Thoracic aorta (tissue), 2 donors: ENCODE data around the gene NFILZ. TPM values are rescaled to one million over a fixed set of nuclear protein-coding genes. Genes with fewer than 3 reads are reported as not detected.

ENCODE experiments used
- ATAC-seq: fragments of 150-250 bp; one replicate; pipeline ENCODE4 v1.8.0; 2017; ENCODE audit warnings: low read depth; ENCODE audit not compliant: insufficient number of reproducible peaks, low FRiP score
- DNase-seq: peaks from one replicate; pipeline ENCODE4 v3.0.0-alpha.2; 2020; ENCODE audit warnings: low spot score
- H3K27ac ChIP-seq, 2 donors: fragments of 200-600 bp; sonication (generic); 1 replicate in 1 of 2; 2 replicates in 1 of 2; pipeline ENCODE4 v1.5.1; 2016; ENCODE audit warnings: mild to moderate bottlenecking in 2 of 2, moderate library complexity in 2 of 2
- H3K27me3 ChIP-seq: fragments of 200-600 bp; sonication (generic); replicated peaks from 2 replicates; pipeline ENCODE4 v1.6.0; 2016; ENCODE audit warnings: mild to moderate bottlenecking; ENCODE audit not compliant: insufficient read depth
- H3K36me3 ChIP-seq: fragments of 200-600 bp; sonication (generic); one replicate; pipeline ENCODE4 v1.5.1; 2016
- H3K4me1 ChIP-seq, 2 donors: fragments of 200-600 bp; sonication (generic); 1 replicate in 1 of 2; 2 replicates in 1 of 2; pipeline versions ENCODE4 v1.5.1 to v1.6.0; 2016; ENCODE audit warnings: low read depth in 2 of 2, mild to moderate bottlenecking in 1 of 2; ENCODE audit not compliant: control insufficient read depth in 1 of 2
- H3K4me3 ChIP-seq: fragments of 200-600 bp; sonication (generic); 2 replicates; pipeline ENCODE4 v1.5.1; 2016; ENCODE audit warnings: mild to moderate bottlenecking
- H3K9me3 ChIP-seq: fragments of 200-600 bp; sonication (generic); 2 replicates; pipeline ENCODE4 v1.5.1; 2016
- total RNA-seq, 2 donors: library from RNA; depleted of rRNA; stranded (reverse); fragments of >200 nt; gene quantifications; one replicate each; pipeline versions ENCODE4 v1.1.0 to v1.2.3, GENCODE V29; 2016
- TF ChIP-seq, protein P1 (sequence below): fragments of 200-600 bp; sonication (generic); IDR thresholded peaks from one replicate; pipeline ENCODE4 v1.5.1; 2019; ENCODE audit warnings: antibody characterized with exemption

NFILZ gene
- total RNA-seq, 2 donors from 2014 or later, result not detected

DNA sequence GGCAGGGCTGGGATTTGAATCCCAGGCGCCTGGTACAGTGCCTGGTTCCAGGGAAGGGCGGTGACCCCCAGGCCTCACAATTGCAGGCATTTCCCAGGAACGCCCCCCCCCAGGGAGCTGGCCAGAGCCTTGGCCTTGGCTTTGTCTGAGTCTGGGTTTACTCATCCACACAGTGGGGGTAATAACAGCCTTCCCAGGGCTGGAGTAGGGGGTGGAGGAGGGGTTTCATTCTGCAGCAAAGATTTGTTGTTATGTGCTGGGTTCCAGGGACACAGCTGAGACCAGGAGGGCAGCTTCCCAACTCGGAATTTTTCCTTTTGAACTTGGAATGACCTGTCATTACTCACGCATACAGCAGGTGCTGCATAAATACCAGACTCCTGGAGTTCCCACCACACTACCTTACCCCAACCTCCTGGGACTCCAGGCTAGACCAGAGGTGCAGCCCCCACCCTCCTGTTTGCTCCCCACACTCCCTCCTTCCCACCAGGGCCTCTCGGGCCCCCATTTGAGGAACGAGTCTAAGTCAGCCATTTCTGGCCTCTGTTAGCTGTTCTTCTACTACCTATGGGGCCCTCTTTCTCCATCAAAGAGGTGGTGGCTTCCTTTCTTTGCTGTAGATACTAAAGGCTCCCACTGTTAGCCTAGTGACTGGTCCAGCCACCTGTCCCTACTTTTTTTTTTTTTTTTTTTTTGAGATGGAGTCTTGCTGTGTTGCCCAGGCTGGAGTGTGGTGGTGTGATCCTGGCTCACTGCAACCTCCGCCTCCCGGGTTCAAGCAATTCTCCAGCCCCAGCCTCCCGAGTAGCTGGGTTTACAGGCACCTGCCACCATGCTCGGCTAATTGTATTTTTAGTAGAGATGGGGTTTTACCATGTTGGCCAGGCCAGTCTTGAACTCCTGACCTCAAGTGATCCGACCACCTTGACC is 18.3 kb upstream of the NFILZ start:
- TF ChIP-seq, protein P1, sequence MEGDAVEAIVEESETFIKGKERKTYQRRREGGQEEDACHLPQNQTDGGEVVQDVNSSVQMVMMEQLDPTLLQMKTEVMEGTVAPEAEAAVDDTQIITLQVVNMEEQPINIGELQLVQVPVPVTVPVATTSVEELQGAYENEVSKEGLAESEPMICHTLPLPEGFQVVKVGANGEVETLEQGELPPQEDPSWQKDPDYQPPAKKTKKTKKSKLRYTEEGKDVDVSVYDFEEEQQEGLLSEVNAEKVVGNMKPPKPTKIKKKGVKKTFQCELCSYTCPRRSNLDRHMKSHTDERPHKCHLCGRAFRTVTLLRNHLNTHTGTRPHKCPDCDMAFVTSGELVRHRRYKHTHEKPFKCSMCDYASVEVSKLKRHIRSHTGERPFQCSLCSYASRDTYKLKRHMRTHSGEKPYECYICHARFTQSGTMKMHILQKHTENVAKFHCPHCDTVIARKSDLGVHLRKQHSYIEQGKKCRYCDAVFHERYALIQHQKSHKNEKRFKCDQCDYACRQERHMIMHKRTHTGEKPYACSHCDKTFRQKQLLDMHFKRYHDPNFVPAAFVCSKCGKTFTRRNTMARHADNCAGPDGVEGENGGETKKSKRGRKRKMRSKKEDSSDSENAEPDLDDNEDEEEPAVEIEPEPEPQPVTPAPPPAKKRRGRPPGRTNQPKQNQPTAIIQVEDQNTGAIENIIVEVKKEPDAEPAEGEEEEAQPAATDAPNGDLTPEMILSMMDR, result no peak
- H3K9me3 ChIP-seq, result no peaks in the 10 kb centered on the region
- H3K36me3 ChIP-seq, result no peaks in the 10 kb centered on the region
- H3K27me3 ChIP-seq, result no peaks in the 10 kb centered on the region
- ATAC-seq (no peak), DNase-seq (peak; percentile 63)
- H3K4me1 ChIP-seq, result peaks cover 19 to 40% of the 10 kb centered on the region in 2 donors
- peak overlapping the region; percentile 65 to 76 for H3K27ac ChIP-seq
- H3K4me3 ChIP-seq, result no peak overlapping the region

DNA sequence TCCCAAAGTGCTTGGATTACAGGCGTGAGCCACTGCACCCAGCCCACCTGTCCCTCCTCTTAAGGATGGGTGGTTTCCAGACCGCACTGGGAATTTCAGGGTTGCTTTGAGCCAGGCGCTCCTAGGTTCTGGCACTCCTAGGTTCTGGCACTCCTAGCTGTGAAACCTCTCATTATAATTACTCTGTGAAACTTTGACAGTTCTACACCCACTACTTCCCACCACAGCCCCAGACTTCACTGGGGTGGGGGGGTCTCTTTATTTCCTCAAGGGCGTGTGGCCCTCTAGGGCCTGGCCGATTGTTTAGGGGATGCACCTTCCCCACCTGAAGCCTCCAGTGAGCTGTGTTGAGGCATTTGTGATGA is 17.6 kb upstream of the NFILZ start:
- no peak for DNase-seq
- H3K9me3 ChIP-seq, result no peaks in the 10 kb centered on the region
- no peak overlapping the region for H3K4me3 ChIP-seq
- peaks cover 17 to 34% of the 10 kb centered on the region in 2 donors for H3K4me1 ChIP-seq
- no peaks in the 10 kb centered on the region for H3K36me3 ChIP-seq
- ATAC-seq, result no peak
- H3K27me3 ChIP-seq, result no peaks in the 10 kb centered on the region
- peak overlapping the region; percentile 24 to 51 for H3K27ac ChIP-seq
- TF ChIP-seq, protein P1, result no peak

DNA sequence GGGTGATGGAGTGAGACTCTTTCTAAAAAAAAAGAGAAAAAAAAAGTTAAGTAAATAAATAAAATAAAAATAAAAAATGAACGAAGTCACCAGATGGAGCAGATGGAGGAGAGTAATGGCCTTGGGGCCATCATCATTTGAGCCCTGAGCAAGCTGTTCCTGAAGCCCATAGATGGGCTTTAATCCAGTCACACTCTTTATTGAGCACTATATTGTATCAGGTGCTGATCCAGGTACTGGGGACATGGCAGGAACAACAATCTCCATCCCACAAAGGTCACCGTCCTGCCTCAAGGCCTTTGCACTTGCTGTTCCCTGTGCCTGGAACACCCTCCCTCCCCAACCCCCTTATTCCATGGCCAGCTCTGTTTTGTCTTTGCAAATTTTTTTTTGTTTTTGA is 16.0 kb upstream of the NFILZ start:
- H3K4me3 ChIP-seq, result no peak overlapping the region
- H3K27me3 ChIP-seq, result no peaks in the 10 kb centered on the region
- H3K36me3 ChIP-seq, result no peaks in the 10 kb centered on the region
- DNase-seq (no peak), ATAC-seq (no peak)
- H3K4me1 ChIP-seq, result peaks cover 5 to 20% of the 10 kb centered on the region in 2 donors
- TF ChIP-seq, protein P1, result no peak
- H3K27ac ChIP-seq, result peak overlapping the region; percentile 37 to 51
- H3K9me3 ChIP-seq, result no peaks in the 10 kb centered on the region

DNA sequence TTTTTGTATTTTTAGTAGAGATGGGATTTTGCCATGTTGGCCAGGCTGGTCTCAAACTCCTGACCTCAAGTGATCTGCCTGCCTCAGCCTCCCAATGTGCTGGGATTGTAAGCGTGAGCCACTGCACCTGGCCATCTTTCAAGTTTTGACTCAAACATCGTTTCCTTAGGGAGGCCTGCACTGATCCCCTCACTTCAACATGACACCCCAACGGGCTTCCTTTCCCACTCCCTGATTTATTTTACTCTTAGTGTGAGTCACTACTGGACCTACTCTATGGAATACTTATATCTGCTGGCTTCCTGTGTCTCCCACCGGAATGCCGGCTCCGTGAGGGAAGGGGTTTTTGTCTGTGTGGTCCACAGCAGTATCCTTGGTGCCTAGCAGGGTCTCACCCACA is 15.4 kb upstream of the NFILZ start:
- Histone ChIP-seq H3K4me1 (peaks cover 5 to 20% of the 10 kb centered on the region in 2 donors), H3K36me3 (no peaks in the 10 kb centered on the region), H3K27me3 (no peaks in the 10 kb centered on the region), H3K4me3 (no peak overlapping the region), H3K9me3 (no peaks in the 10 kb centered on the region), H3K27ac (peak overlapping the region; percentile 37 to 51)
- TF ChIP-seq, protein P1, result no peak
- ATAC-seq (no peak), DNase-seq (no peak)

DNA sequence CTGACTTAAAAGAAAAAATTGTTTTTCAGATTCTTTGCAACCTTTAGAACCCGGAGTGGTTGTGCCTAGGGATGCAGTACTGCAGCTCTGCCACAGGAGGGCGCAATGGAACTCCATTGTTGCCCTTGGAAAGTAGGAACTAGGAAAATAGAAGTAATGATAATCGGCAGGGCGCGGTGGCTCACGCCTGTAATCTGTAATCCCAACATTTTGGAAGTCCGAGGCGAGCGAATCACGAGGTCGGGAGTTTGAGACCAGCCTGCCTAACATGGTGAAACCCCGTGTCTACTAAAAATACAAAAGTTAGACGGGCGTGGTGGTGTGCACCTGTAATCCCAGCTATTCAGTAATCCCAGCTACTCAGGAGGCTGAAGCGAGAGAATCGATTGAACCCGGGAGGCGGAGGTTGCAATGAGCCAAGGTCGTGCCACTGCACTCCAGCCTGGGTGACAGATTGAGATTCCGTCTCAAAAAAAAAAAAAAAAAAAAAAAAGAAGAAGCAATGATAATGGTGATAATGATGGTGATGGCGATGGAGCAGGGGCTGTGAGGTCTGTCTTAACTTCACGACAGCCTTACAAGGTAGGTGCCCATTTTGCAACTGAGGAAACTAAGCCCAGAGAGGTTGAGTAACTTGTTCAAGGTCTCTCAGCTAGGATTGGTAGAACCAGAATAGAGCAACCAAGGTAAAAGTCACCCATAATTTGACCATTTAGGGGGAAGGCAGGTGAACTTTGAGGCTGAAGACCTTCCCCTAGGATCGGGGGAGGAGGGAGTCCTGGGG is 14.4 kb upstream of the NFILZ start:
- peak overlapping the region in 1 of 2 donors; percentile 51 for H3K27ac ChIP-seq
- ATAC-seq, result peak; percentile 21
- no peaks in the 10 kb centered on the region for H3K27me3 ChIP-seq
- TF ChIP-seq, protein P1, result peak; percentile 96
- H3K9me3 ChIP-seq, result no peaks in the 10 kb centered on the region
- DNase-seq, result no peak
- peaks cover 5 to 20% of the 10 kb centered on the region in 2 donors for H3K4me1 ChIP-seq
- no peak overlapping the region for H3K4me3 ChIP-seq
- no peaks in the 10 kb centered on the region for H3K36me3 ChIP-seq
